KMS-11 (cell line): ENCODE measurements around the gene CSMD2.

ENCODE experiments used
- H2AFZ ChIP-seq: fragments of 200-600 bp; sonication (generic); 2 replicates; pipeline ENCODE4 v1.6.1; 2016; ENCODE audit warnings: antibody characterized with exemption, mixed run types, low read depth
- H3K27ac ChIP-seq: fragments of 200-600 bp; sonication (generic); 2 replicates; pipeline ENCODE4 v1.6.1; 2016; ENCODE audit warnings: mild to moderate bottlenecking, mixed run types
- H3K27me3 ChIP-seq: fragments of 200-600 bp; sonication (generic); 2 replicates; pipeline ENCODE4 v1.6.1; 2017; ENCODE audit warnings: mild to moderate bottlenecking, low read depth, mixed run types, moderate library complexity; ENCODE audit not compliant: insufficient read depth
- H3K36me3 ChIP-seq: fragments of 200-600 bp; sonication (generic); 2 replicates; pipeline ENCODE4 v1.6.1; 2017; ENCODE audit warnings: mild to moderate bottlenecking, mixed run types; ENCODE audit not compliant: insufficient read depth
- H3K4me1 ChIP-seq: fragments of 200-600 bp; sonication (generic); 2 replicates; pipeline ENCODE4 v1.6.1; 2016; ENCODE audit warnings: mild to moderate bottlenecking, low read depth, mixed run types; ENCODE audit not compliant: poor library complexity, severe bottlenecking
- H3K4me2 ChIP-seq: fragments of 200-600 bp; sonication (generic); 2 replicates; pipeline ENCODE4 v1.7.0; 2016; ENCODE audit warnings: mild to moderate bottlenecking, mixed run types
- H3K4me3 ChIP-seq: fragments of 200-600 bp; sonication (generic); IDR thresholded peaks from 2 replicates; pipeline ENCODE4 v1.6.1; 2017; ENCODE audit warnings: low read depth, low read length, mixed read lengths; ENCODE audit not compliant: insufficient read depth
- H3K79me2 ChIP-seq: fragments of 200-600 bp; sonication (generic); 2 replicates; pipeline ENCODE4 v1.6.1; 2016; ENCODE audit warnings: low read depth, mixed run types; ENCODE audit not compliant: insufficient read depth
- H3K9ac ChIP-seq: fragments of 200-600 bp; sonication (generic); 2 replicates; pipeline ENCODE4 v1.6.1; 2016; ENCODE audit warnings: mild to moderate bottlenecking, mixed run types
- H4K20me1 ChIP-seq: fragments of 200-600 bp; sonication (generic); 2 replicates; pipeline ENCODE4 v1.6.1; 2016; ENCODE audit warnings: mild to moderate bottlenecking, mixed run types; ENCODE audit not compliant: insufficient read depth
- CTCF ChIP-seq: fragments of 200-600 bp; sonication (generic); conservative IDR thresholded peaks from 2 replicates; pipeline ENCODE4 v1.6.1; 2017; ENCODE audit warnings: low read depth, mild to moderate bottlenecking, antibody characterized with exemption, low read length, moderate library complexity, mixed read lengths

CSMD2 gene

GRCh38 chr1:33848205-33848937 lies 316.7 kb downstream of the CSMD2 start:
- H3K36me3 ChIP-seq = no peaks in the 10 kb centered on the region
- H3K9ac ChIP-seq = no peak overlapping the region
- no peak overlapping the region for H3K4me3 ChIP-seq
- H4K20me1 ChIP-seq = no peaks in the 10 kb centered on the region
- H3K4me2 ChIP-seq = no peak overlapping the region
- no peak overlapping the region for H3K27ac ChIP-seq
- no peak overlapping the region for H2AFZ ChIP-seq
- H3K4me1 ChIP-seq = no peaks in the 10 kb centered on the region
- H3K79me2 ChIP-seq = no peaks in the 10 kb centered on the region
- no peak for TF ChIP-seq CTCF
- H3K27me3 ChIP-seq = no peaks in the 10 kb centered on the region

- Histone ChIP-seq H3K9ac (no peak overlapping the region), H3K27me3 (no peaks in the 10 kb centered on the region), H3K4me3 (no peak overlapping the region), H3K36me3 (no peaks in the 10 kb centered on the region), H3K4me1 (no peaks in the 10 kb centered on the region), H2AFZ (no peak overlapping the region), H4K20me1 (no peaks in the 10 kb centered on the region), H3K79me2 (no peaks in the 10 kb centered on the region), H3K4me2 (no peak overlapping the region), H3K27ac (no peak overlapping the region)
- no peak for TF ChIP-seq CTCF
Observed at GRCh38 chr1:33846861-33847260, 318.2 kb downstream of the CSMD2 start.

GRCh38 chr1:33844166-33844565 lies 320.9 kb downstream of the CSMD2 start:
- Histone ChIP-seq H3K9ac (no peak overlapping the region), H3K4me1 (no peaks in the 10 kb centered on the region), H3K79me2 (no peaks in the 10 kb centered on the region), H3K4me2 (no peak overlapping the region), H2AFZ (no peak overlapping the region), H3K27me3 (no peaks in the 10 kb centered on the region), H3K4me3 (no peak overlapping the region), H3K27ac (no peak overlapping the region), H3K36me3 (no peaks in the 10 kb centered on the region), H4K20me1 (no peaks in the 10 kb centered on the region)
- TF ChIP-seq CTCF = no peak

- no peak for TF ChIP-seq CTCF
- H3K27me3 ChIP-seq = no peaks in the 10 kb centered on the region
- no peak overlapping the region for H2AFZ ChIP-seq
- no peaks in the 10 kb centered on the region for H3K4me1 ChIP-seq
- no peak overlapping the region for H3K4me2 ChIP-seq
- no peak overlapping the region for H3K9ac ChIP-seq
- no peak overlapping the region for H3K27ac ChIP-seq
- no peaks in the 10 kb centered on the region for H3K36me3 ChIP-seq
- H3K79me2 ChIP-seq = no peaks in the 10 kb centered on the region
- no peaks in the 10 kb centered on the region for H4K20me1 ChIP-seq
- no peak overlapping the region for H3K4me3 ChIP-seq
Observed at GRCh38 chr1:33842348-33842747, 322.7 kb downstream of the CSMD2 start.
